ENCODE results near the gene SLC35C1. TPM values are rescaled to one million over a fixed set of nuclear protein-coding genes. Genes with fewer than 3 reads are reported as not detected.

SLC35C1 gene
- total and polyA plus RNA-seq, 2 of the 13 experiments (the other 11 are each of a cell fraction or from before 2014, with no cell fraction given), result 2.9 to 7.0 TPM

- TF ChIP-seq, protein P1, sequence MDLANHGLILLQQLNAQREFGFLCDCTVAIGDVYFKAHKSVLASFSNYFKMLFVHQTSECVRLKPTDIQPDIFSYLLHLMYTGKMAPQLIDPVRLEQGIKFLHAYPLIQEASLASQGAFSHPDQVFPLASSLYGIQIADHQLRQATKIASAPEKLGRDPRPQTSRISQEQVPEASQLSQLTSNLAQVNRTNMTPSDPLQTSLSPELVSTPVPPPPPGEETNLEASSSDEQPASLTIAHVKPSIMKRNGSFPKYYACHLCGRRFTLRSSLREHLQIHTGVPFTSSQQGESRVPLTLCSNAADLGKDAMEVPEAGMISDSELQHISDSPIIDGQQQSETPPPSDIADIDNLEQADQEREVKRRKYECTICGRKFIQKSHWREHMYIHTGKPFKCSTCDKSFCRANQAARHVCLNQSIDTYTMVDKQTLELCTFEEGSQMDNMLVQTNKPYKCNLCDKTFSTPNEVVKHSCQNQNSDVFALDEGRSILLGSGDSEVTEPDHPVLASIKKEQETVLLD (CRISPR knock-in tag; IDR thresholded peaks at IDR 0.05; ENCODE audit: low read depth), result peak; percentile 72
- TF ChIP-seq, protein P2, sequence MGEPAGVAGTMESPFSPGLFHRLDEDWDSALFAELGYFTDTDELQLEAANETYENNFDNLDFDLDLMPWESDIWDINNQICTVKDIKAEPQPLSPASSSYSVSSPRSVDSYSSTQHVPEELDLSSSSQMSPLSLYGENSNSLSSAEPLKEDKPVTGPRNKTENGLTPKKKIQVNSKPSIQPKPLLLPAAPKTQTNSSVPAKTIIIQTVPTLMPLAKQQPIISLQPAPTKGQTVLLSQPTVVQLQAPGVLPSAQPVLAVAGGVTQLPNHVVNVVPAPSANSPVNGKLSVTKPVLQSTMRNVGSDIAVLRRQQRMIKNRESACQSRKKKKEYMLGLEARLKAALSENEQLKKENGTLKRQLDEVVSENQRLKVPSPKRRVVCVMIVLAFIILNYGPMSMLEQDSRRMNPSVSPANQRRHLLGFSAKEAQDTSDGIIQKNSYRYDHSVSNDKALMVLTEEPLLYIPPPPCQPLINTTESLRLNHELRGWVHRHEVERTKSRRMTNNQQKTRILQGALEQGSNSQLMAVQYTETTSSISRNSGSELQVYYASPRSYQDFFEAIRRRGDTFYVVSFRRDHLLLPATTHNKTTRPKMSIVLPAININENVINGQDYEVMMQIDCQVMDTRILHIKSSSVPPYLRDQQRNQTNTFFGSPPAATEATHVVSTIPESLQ (CRISPR knock-in tag; conservative IDR thresholded peaks at IDR 0.05), result no peak
- TF ChIP-seq JUNB (CRISPR knock-in tag; IDR thresholded peaks at IDR 0.05; ENCODE audit: borderline replicate concordance), result no peak
- peak; percentile 70; the same call in 1 of the 2 replicates for TF ChIP-seq KDM5B (CRISPR knock-in tag; IDR thresholded peaks at IDR 0.05; ENCODE audit: borderline replicate concordance)
- TF ChIP-seq ZSCAN25 (CRISPR knock-in tag; IDR thresholded peaks at IDR 0.05), result peak; percentile 66; the same call in 1 of the 2 replicates
- TF ChIP-seq ZNF737 (CRISPR knock-in tag; IDR thresholded peaks at IDR 0.05; ENCODE audit: borderline replicate concordance), result no peak
- TF ChIP-seq HBP1 (CRISPR knock-in tag; IDR thresholded peaks at IDR 0.05; ENCODE audit: low read depth), result no peak; the same call in none of the 2 replicates
- TF ChIP-seq ETV5 (CRISPR knock-in tag; IDR thresholded peaks at IDR 0.05; ENCODE audit: borderline replicate concordance), result no peak
- no peak; the same call in 1 of the 2 replicates for TF ChIP-seq NR1H2 (CRISPR knock-in tag; IDR thresholded peaks at IDR 0.05; ENCODE audit: borderline replicate concordance, low read depth)
- peak; percentile 79; the same call in 1 of the 2 replicates for TF ChIP-seq ZZZ3 (CRISPR knock-in tag; IDR thresholded peaks at IDR 0.05; ENCODE audit: borderline replicate concordance)
- no peak for TF ChIP-seq PPARG (CRISPR knock-in tag; conservative IDR thresholded peaks at IDR 0.05)
- TF ChIP-seq HDAC2 (CRISPR knock-in tag; IDR thresholded peaks at IDR 0.05), result peak; percentile 50
- TF ChIP-seq PLRG1 (conservative IDR thresholded peaks at IDR 0.05), result no peak
- TF ChIP-seq, protein P3, sequence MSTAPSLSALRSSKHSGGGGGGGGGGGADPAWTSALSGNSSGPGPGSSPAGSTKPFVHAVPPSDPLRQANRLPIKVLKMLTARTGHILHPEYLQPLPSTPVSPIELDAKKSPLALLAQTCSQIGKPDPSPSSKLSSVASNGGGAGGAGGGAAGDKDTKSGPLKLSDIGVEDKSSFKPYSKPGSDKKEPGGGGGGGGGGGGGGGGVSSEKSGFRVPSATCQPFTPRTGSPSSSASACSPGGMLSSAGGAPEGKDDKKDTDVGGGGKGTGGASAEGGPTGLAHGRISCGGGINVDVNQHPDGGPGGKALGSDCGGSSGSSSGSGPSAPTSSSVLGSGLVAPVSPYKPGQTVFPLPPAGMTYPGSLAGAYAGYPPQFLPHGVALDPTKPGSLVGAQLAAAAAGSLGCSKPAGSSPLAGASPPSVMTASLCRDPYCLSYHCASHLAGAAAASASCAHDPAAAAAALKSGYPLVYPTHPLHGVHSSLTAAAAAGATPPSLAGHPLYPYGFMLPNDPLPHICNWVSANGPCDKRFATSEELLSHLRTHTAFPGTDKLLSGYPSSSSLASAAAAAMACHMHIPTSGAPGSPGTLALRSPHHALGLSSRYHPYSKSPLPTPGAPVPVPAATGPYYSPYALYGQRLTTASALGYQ (CRISPR knock-in tag; IDR thresholded peaks at IDR 0.05), result no peak
- TF ChIP-seq CBX5 (CRISPR knock-in tag; IDR thresholded peaks at IDR 0.05; ENCODE audit: borderline replicate concordance), result no peak
- TF ChIP-seq POLR2G (IDR thresholded peaks at IDR 0.05; ENCODE audit: low read depth, low read length), result peak; percentile 87
- TF ChIP-seq ZNF777 (CRISPR knock-in tag; IDR thresholded peaks at IDR 0.05), result peak; percentile 19
- peak; percentile 32; the same call in 1 of the 2 replicates for TF ChIP-seq MAZ (IDR thresholded peaks at IDR 0.05; ENCODE audit: borderline replicate concordance, low read depth, low read length)
- peak; percentile 85 for TF ChIP-seq MAZ (CRISPR knock-in tag; IDR thresholded peaks at IDR 0.05; ENCODE audit: low read depth)
- TF ChIP-seq KLF13 (CRISPR knock-in tag; IDR thresholded peaks at IDR 0.05), result 0 out of 2 replicates have a peak, but pooled peaks have one; percentile 46
- TF ChIP-seq MTF2 (CRISPR knock-in tag; IDR thresholded peaks at IDR 0.05; ENCODE audit: borderline replicate concordance), result peak; percentile 52; the same call in 1 of the 2 replicates
These were observed 42.3 kb downstream of the SLC35C1 start, which contains the start of gene CRY2 (continued) for GRCh38 chr11:45846974-45847910.

All from HepG2 (cell line).